GM18909 (cell line): ENCODE data around the gene PMPCA.
"Not testable (repeated sequence)": the region's sequence is repeated elsewhere in the genome, so short reads cannot be mapped to it uniquely, and the experiment has no call there.

Experiments used
- ATAC-seq: cut with Tn5 transposase; IDR thresholded peaks from one replicate; pipeline ENCODE4 v1.9.1; 2021; ENCODE audit warnings: mild to moderate bottlenecking; ENCODE audit not compliant: unreplicated experiment, poor library complexity

PMPCA gene

GRCh38 chr9:136407911-136408310 is 2.5 kb upstream of the PMPCA start:
- ATAC-seq: no peak

GRCh38 chr9:136409557-136410455 is 652 bp upstream of the PMPCA start:
- peak; percentile 25 for ATAC-seq

GRCh38 chr9:136411378-136411777 is 920 bp downstream of the PMPCA start:
- no peak for ATAC-seq

GRCh38 chr9:136412962-136413361 is 2.5 kb downstream of the PMPCA start:
- no peak for ATAC-seq

GRCh38 chr9:136416427-136416826 is 6.0 kb downstream of the PMPCA start:
- no peak for ATAC-seq

GRCh38 chr9:136416914-136417313 is 6.5 kb downstream of the PMPCA start:
- no peak for ATAC-seq

GRCh38 chr9:136418182-136419091 is 8.0 kb downstream of the PMPCA start:
- ATAC-seq: no peak

GRCh38 chr9:136419092-136419420 is 8.6 kb downstream of the PMPCA start:
- ATAC-seq: no peak

- no peak for ATAC-seq
Measured at GRCh38 chr9:136421791-136422190, 11.3 kb downstream of the PMPCA start.

- ATAC-seq: no peak
Measured at GRCh38 chr9:136422876-136423275, 12.4 kb downstream of the PMPCA start.

GRCh38 chr9:136423432-136424146 is 13.1 kb downstream of the PMPCA start:
- ATAC-seq: no peak

- no peak for ATAC-seq
Measured at GRCh38 chr9:136424750-136425362, 14.4 kb downstream of the PMPCA start.

GRCh38 chr9:136425367-136425766 is 14.9 kb downstream of the PMPCA start:
- ATAC-seq: not testable (repeated sequence)

- no peak for ATAC-seq
Measured at GRCh38 chr9:136426787-136427186, 16.3 kb downstream of the PMPCA start.

GRCh38 chr9:136429075-136429628 is 18.7 kb downstream of the PMPCA start:
- no peak for ATAC-seq

- no peak for ATAC-seq
Measured at GRCh38 chr9:136429683-136430491, 19.4 kb downstream of the PMPCA start.

GRCh38 chr9:136430588-136431234 is 20.3 kb downstream of the PMPCA start:
- ATAC-seq: no peak

GRCh38 chr9:136431782-136432350 is 21.4 kb downstream of the PMPCA start:
- no peak for ATAC-seq
